ENCODE data around the gene ZACN. TPM values are rescaled to one million over a fixed set of nuclear protein-coding genes. Genes with fewer than 3 reads are reported as not detected.
"Not testable (repeated sequence)": the region's sequence is repeated elsewhere in the genome, so short reads cannot be mapped to it uniquely, and the experiment has no call there.

Gene ZACN
- total RNA-seq, 2 donors from 2014 or later: not detected

DNA sequence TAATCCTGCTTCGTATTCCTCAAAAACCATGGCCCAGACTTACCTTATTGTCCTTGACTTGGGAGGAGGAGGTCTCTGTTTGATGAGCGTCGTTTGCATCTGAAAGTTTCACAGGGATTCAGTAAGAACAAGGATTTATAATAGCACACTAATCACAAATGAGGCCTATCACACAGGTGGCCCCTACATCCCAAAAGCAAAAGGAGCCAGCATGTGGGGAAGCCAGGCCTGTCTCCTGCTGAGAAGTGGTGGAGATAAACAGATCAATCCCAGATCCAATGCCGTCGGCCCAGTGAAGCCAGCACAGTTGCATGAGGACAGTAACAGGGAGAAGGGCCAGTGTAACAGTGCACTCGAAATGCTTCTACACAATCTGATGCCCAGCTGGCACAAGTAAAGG is 38.6 kb upstream of the ZACN start:
- no peak overlapping the region for H3K4me3 ChIP-seq
- no peaks in the 10 kb centered on the region for H3K9me3 ChIP-seq
- no peak for TF ChIP-seq POLR2A (IDR thresholded peaks at IDR 0.05)
- TF ChIP-seq, protein P1, sequence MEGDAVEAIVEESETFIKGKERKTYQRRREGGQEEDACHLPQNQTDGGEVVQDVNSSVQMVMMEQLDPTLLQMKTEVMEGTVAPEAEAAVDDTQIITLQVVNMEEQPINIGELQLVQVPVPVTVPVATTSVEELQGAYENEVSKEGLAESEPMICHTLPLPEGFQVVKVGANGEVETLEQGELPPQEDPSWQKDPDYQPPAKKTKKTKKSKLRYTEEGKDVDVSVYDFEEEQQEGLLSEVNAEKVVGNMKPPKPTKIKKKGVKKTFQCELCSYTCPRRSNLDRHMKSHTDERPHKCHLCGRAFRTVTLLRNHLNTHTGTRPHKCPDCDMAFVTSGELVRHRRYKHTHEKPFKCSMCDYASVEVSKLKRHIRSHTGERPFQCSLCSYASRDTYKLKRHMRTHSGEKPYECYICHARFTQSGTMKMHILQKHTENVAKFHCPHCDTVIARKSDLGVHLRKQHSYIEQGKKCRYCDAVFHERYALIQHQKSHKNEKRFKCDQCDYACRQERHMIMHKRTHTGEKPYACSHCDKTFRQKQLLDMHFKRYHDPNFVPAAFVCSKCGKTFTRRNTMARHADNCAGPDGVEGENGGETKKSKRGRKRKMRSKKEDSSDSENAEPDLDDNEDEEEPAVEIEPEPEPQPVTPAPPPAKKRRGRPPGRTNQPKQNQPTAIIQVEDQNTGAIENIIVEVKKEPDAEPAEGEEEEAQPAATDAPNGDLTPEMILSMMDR (IDR thresholded peaks at IDR 0.05): no peak
- H3K27ac ChIP-seq: no peak overlapping the region
- 63 to 71% methylated on average over 6 of the region's 6 CpGs for WGBS, 2 donors
- peaks cover 4% of the 10 kb centered on the region for H3K4me1 ChIP-seq
- no peaks in the 10 kb centered on the region for H3K27me3 ChIP-seq
- intact Hi-C loops (cut with DNase I): no loop called here
- ATAC-seq (no peak), DNase-seq (no peak)
- H3K36me3 ChIP-seq (replicated peaks in 1 of 2; ENCODE audit: insufficient read depth in 1 of 2, low read depth in 2 of 2): peaks cover 33 to 58% of the 10 kb centered on the region in 2 donors

DNA sequence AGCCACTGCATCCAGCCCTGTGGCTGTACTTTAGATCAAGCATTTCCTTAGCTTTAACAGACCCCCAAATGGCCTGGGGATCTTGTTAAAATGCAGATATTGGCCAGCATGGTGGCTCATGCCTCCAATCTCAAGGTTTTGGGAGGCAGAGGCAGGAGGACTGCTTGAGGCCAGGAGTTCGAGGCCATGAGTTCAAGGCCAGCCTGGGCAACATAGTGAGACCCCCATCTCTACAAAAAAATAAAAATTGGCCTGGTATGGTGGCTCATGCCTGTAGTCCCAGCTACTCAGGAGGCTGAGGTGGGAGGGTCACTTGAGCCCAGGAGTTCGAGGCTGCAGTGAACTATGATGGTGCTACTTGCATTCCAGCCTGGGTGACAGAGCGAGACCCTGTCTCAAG is 36.1 kb upstream of the ZACN start:
- intact Hi-C loops (cut with DNase I); DNase-seq: not testable (repeated sequence)
- H3K36me3 ChIP-seq (replicated peaks in 1 of 2; ENCODE audit: insufficient read depth in 1 of 2, low read depth in 2 of 2): peaks cover 48 to 74% of the 10 kb centered on the region in 2 donors

DNA sequence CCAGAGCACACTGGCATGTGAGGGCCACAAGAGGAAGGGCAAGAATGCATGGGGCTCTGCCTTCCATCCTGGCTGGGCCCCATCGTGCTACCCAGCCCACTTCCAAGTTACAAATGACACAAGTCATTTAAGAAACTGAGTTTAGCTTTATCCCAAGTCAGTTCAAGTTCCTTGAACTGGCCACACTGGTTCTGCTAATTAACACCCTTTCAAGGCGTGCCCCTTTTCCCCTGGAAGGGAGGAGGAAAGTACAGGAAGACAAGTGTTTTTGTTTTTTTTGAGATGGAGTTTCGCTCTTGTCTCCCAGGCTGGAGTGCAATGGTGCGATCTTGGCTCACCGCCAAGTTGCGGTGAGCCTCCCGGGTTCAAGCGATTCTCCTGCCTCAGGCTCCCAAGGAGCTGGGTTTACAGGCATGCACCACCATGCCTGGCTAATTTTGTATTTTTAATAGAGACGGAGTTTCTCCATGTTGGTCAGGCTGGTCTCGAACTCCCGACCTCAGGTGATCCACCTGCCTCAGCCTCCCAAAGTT is 34.4 kb upstream of the ZACN start:
- intact Hi-C loops (cut with DNase I); DNase-seq; H3K27me3 ChIP-seq; H3K4me3 ChIP-seq; H3K27ac ChIP-seq; ATAC-seq; H3K9me3 ChIP-seq; H3K4me1 ChIP-seq: not testable (repeated sequence)
- peaks cover 62 to 73% of the 10 kb centered on the region in 2 donors for H3K36me3 ChIP-seq (replicated peaks in 1 of 2; ENCODE audit: insufficient read depth in 1 of 2, low read depth in 2 of 2)
- WGBS, 2 donors: 75 to 82% methylated on average over 11 of the region's 11 CpGs

More for the DNA sequence above, 36.1 kb upstream of the ZACN start:
- WGBS, 2 donors: 93 to 98% methylated on average over 3 of the region's 3 CpGs
- H3K9me3 ChIP-seq, H3K27me3 ChIP-seq, H3K4me1 ChIP-seq, H3K27ac ChIP-seq, H3K4me3 ChIP-seq, ATAC-seq: not testable (repeated sequence)

DNA sequence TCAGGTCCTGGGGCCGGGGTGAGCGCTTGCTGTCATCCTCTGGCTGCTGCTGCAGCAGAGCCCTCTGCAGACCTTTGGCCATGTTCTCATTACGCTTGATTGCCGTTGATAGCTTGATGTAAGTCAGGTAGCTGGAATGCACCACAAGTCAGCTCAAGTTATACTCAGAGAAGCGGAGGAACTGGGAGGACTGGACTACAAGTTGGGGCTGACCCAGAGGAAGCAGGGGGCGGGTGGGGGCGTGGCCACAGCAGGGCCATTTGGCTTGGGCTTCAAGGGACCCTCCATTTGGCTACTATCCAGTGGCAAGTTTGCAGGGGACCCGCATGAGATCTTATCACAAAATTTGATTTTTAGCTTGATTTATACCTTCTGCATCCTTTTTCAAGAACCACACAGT is 32.9 kb upstream of the ZACN start:
- TF ChIP-seq, protein P1 (IDR thresholded peaks at IDR 0.05): no peak
- TF ChIP-seq POLR2A (IDR thresholded peaks at IDR 0.05): no peak
- Histone ChIP-seq H3K9me3 (no peaks in the 10 kb centered on the region), H3K4me1 (no peaks in the 10 kb centered on the region), H3K36me3 (replicated peaks in 1 of 2; ENCODE audit: insufficient read depth in 1 of 2, low read depth in 2 of 2) (peaks cover 60 to 62% of the 10 kb centered on the region in 2 donors), H3K27ac (no peak overlapping the region), H3K4me3 (no peak overlapping the region), H3K27me3 (no peaks in the 10 kb centered on the region)
- intact Hi-C loops (cut with DNase I): no loop called here
- ATAC-seq: no peak
- no peak for DNase-seq
- WGBS, 2 donors: 84 to 85% methylated on average over 7 of the region's 8 CpGs

DNA sequence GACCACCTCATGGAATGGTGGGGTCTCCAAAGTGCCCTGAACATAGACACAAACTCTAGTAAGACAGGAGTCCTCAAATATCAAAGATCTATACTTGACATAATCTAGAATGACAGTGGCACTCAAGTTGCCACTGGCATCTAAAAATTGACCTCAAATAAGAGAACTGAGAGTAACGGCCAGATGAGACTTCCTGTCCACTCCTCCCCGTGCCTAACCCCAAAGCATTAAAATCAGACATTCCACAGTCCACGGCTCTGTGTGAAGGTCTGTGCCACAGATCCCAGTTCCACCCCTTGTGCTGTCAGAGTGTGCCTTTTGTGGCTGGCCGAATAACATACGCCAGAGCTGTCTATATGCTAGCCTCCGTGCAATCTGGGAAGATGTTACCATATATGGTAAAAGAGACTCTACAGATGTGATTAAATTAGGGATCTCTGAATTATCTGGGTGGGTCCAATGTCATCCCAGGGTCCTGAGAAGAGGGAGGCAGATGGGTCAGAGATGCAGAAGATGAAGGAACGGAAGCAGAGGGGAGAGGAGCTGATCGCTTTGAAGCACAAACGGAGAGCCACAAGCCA is 30.9 kb upstream of the ZACN start:
- H3K4me3 ChIP-seq: no peak overlapping the region
- WGBS, 2 donors: 73 to 86% methylated on average over 9 of the region's 9 CpGs
- peaks cover 4% of the 10 kb centered on the region for H3K4me1 ChIP-seq
- H3K36me3 ChIP-seq (replicated peaks in 1 of 2; ENCODE audit: insufficient read depth in 1 of 2, low read depth in 2 of 2): peaks cover 52 to 53% of the 10 kb centered on the region in 2 donors
- no peak for ATAC-seq
- no peaks in the 10 kb centered on the region for H3K9me3 ChIP-seq
- H3K27ac ChIP-seq: no peak overlapping the region
- DNase-seq: no peak
- TF ChIP-seq, protein P1 (IDR thresholded peaks at IDR 0.05): no peak
- no peak for TF ChIP-seq POLR2A (IDR thresholded peaks at IDR 0.05)
- intact Hi-C loops (cut with DNase I): no loop called here
- no peaks in the 10 kb centered on the region for H3K27me3 ChIP-seq

DNA sequence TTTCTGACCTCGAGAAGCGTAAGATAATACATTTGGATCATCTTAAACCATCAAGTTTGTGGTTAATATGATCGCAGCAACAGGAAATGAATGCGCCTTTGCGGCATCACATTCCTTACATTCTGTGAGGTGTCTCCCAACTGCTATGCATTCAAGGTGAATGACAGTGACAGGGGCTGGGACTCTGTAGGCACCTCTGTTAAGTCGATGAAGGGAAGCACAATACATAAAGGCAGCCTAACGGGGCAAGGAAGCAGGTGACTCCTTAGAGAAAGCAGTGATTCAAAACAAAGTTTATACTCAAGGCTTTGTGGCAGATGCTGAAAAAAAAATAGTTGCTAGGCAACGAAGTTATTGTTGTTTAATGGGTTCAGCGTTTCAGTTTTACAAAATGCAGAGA is 30.3 kb upstream of the ZACN start:
- WGBS, 2 donors: 79 to 88% methylated on average over 9 of the region's 9 CpGs
- ATAC-seq (no peak), DNase-seq (no peak)
- no peak overlapping the region for H3K27ac ChIP-seq
- H3K9me3 ChIP-seq: no peaks in the 10 kb centered on the region
- peaks cover 46 to 47% of the 10 kb centered on the region in 2 donors for H3K36me3 ChIP-seq (replicated peaks in 1 of 2; ENCODE audit: insufficient read depth in 1 of 2, low read depth in 2 of 2)
- H3K4me3 ChIP-seq: no peak overlapping the region
- TF ChIP-seq, protein P1 (IDR thresholded peaks at IDR 0.05): no peak
- H3K27me3 ChIP-seq: no peaks in the 10 kb centered on the region
- peaks cover 6% of the 10 kb centered on the region for H3K4me1 ChIP-seq
- intact Hi-C loops (cut with DNase I): no loop called here
